Measurements from ENCODE around the gene MCAT. TPM values are rescaled to one million over a fixed set of nuclear protein-coding genes. Genes with fewer than 3 reads are reported as not detected.

MCAT gene
- total and polyA plus RNA-seq, 12 donors, result 12.8 to 33.4 (median 15.3) TPM

GRCh38 chr22:43176090-43176489, 32.9 kb upstream of the MCAT start:
- Histone ChIP-seq H3K4me3 (no peak overlapping the region), H3K36me3 (peaks cover 0 to 80% (median 24%) of the 10 kb centered on the region in 9 donors), H3K27me3 (no peaks in the 10 kb centered on the region), H3K9me3 (no peaks in the 10 kb centered on the region), H3K4me1 (no peaks in the 10 kb centered on the region), H3K27ac (no peak overlapping the region)
- TF ChIP-seq CTCF (IDR thresholded peaks at IDR 0.05), result no peak
- 70 to 81% methylated on average over 15 of the region's 15 CpGs for WGBS, 2 donors
- intact Hi-C loops (cut with DNase I), result no loop called here
- peak in 1 of 8 donors; percentile 11 for ATAC-seq
- DNase-seq, result no peak

GRCh38 chr22:43174941-43175531, 31.8 kb upstream of the MCAT start:
- no peak overlapping the region for H3K4me3 ChIP-seq
- peaks cover 0 to 82% (median 26%) of the 10 kb centered on the region in 9 donors for H3K36me3 ChIP-seq
- H3K9me3 ChIP-seq, result no peaks in the 10 kb centered on the region
- no peaks in the 10 kb centered on the region for H3K27me3 ChIP-seq
- H3K27ac ChIP-seq, result no peak overlapping the region
- intact Hi-C loops (cut with DNase I), result no loop called here
- no peak for ATAC-seq
- H3K4me1 ChIP-seq, result no peaks in the 10 kb centered on the region
- TF ChIP-seq CTCF (IDR thresholded peaks at IDR 0.05), result no peak
- WGBS, 2 donors, result 91 to 93% methylated on average over 9 of the region's 9 CpGs
- DNase-seq, result no peak

DNA sequence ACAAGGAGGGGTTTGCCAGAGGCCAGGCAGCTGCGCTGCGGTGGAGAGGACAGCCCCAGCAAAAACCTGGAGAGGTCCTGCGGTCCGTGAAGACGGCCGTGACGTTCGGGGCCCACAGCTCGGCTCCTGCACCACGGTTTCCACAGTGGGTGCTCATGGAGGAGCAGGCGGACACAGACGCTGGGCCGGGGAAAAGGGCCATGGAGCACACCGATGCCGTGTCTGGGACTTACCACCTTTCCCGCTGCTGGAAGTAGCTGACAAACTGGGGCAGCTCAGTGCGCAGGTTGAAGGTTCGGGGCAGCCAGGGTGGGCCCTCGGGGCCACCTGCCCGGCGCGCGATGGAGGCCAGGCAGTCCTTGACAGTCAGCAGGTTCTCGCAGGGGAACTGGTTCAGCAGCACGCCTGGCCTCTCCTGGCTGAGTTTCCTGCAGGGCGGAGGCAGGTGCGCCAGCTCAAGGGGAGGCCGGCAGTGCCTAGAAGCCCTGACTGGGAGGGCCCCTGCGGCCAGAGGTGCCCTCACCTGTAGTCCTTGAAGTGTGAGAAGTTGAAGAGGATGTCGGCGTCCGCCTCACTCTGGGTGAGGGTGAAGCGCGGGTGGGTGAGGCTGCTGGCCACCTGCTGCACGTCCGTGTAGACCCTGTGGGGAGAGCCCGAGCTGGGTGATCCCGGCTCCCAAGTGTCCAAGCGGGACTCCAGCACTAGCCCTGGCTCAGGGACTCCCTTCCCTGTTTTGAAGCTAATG, 30.9 kb upstream of the MCAT start:
- H3K36me3 ChIP-seq, result peaks cover 0 to 78% (median 26%) of the 10 kb centered on the region in 9 donors
- WGBS, 2 donors, result 97 to 98% methylated on average over 39 of the region's 39 CpGs
- ATAC-seq, result no peak

DNA sequence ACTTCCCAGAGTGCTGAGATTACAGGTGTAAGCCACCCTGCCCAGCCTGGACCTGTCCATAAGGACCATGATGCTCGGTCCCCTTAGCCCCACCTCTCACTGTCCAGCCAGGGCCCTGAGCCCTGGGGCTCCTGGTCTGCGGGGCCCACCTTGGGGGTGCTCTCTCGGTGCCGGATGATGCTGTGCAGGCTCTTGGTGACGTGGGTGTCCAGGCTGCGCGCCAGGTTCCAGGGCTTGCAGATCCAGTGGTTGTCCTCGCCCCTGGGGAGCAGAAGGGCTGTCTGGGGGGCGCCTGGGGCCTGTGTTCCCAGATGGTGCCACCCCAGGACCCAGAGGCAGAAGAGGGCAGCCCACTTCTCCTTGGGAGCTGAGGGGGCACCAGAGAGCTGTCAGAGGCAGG, 30.4 kb upstream of the MCAT start:
- no peak for TF ChIP-seq CTCF (IDR thresholded peaks at IDR 0.05)
- intact Hi-C loops (cut with DNase I), result no loop called here
- no peaks in the 10 kb centered on the region for H3K9me3 ChIP-seq
- no peak overlapping the region for H3K27ac ChIP-seq
- no peaks in the 10 kb centered on the region for H3K27me3 ChIP-seq
- ATAC-seq (no peak), DNase-seq (no peak)
- no peaks in the 10 kb centered on the region for H3K4me1 ChIP-seq
- no peak overlapping the region for H3K4me3 ChIP-seq
- peaks cover 0 to 73% (median 21%) of the 10 kb centered on the region in 9 donors for H3K36me3 ChIP-seq
- 86 to 97% methylated on average over 9 of the region's 9 CpGs for WGBS, 2 donors

More for the DNA sequence above, 30.9 kb upstream of the MCAT start:
- H3K27me3 ChIP-seq, result no peaks in the 10 kb centered on the region
- H3K4me3 ChIP-seq, result no peak overlapping the region
- no peak for TF ChIP-seq CTCF (IDR thresholded peaks at IDR 0.05)
- H3K27ac ChIP-seq, result no peak overlapping the region
- H3K4me1 ChIP-seq, result no peaks in the 10 kb centered on the region
- no peak for DNase-seq
- no peaks in the 10 kb centered on the region for H3K9me3 ChIP-seq
- intact Hi-C loops (cut with DNase I), result no loop called here

Data from heart right ventricle (tissue), 16 donors.